Breast epithelium (tissue), 4 donors: ENCODE data around the gene SMARCAL1. TPM values are rescaled to one million over a fixed set of nuclear protein-coding genes. Genes with fewer than 3 reads are reported as not detected.
"Not testable (repeated sequence)": the region's sequence is repeated elsewhere in the genome, so short reads cannot be mapped to it uniquely, and the experiment has no call there.

ENCODE experiments used
- DNase-seq, 2 donors: peaks; one replicate each; pipeline ENCODE4 v3.0.0-alpha.2; 2019; ENCODE audit warnings: low spot score in 2 of 2
- H3K27ac ChIP-seq, 2 donors: fragments of 200-600 bp; sonication (generic) in 1 of 2; one replicate each; pipeline ENCODE4 v1.5.1; 2016 to 2019; ENCODE audit warnings: mild to moderate bottlenecking in 1 of 2
- H3K27me3 ChIP-seq, 2 donors: fragments of 200-600 bp; sonication (generic) in 1 of 2; one replicate each; pipeline versions ENCODE4 v1.5.1 to v1.6.0; 2017 to 2019; ENCODE audit warnings: control low read depth in 1 of 2, mild to moderate bottlenecking in 1 of 2
- H3K36me3 ChIP-seq: fragments of 200-600 bp; one replicate; pipeline ENCODE4 v1.5.1; 2019
- H3K4me1 ChIP-seq, 2 donors: fragments of 200-600 bp; sonication (generic); one replicate each; pipeline ENCODE4 v1.5.1; 2016 to 2019; ENCODE audit warnings: control low read depth in 1 of 2
- H3K4me3 ChIP-seq, 3 donors: fragments of 200-600 bp; sonication (generic); 1 replicate in 2 of 3; 2 replicates in 1 of 3; pipeline ENCODE4 v1.5.1; 2016 to 2019; ENCODE audit warnings: mild to moderate bottlenecking in 3 of 3, moderate library complexity in 2 of 3
- H3K9me3 ChIP-seq, 2 donors: fragments of 200-600 bp; sonication (generic) in 1 of 2; one replicate each; pipeline ENCODE4 v1.5.1; 2016 to 2019; ENCODE audit warnings: control low read depth in 1 of 2
- POLR2A ChIP-seq: fragments of 450-650 bp; IDR thresholded peaks from one replicate; pipeline ENCODE4 v1.6.1; 2016; ENCODE audit warnings: antibody characterized with exemption, mild to moderate bottlenecking, moderate library complexity
- POLR2AphosphoS5 ChIP-seq, 3 donors: sonication (generic); formaldehyde crosslinking; IDR thresholded peaks; one replicate each; pipeline ENCODE4 v1.6.1; 2017; ENCODE audit warnings: antibody characterized with exemption in 3 of 3
- intact Hi-C: fragments of 100-400 bp; cut with DNase I; formaldehyde crosslinking; loops from one replicate; pipeline ENCODE4 v1.15.1; 2023; ENCODE audit warnings: low total_unique reads
- total RNA-seq, 3 donors: library from RNA; depleted of rRNA; stranded (reverse); fragments of >200 nt; gene quantifications; one replicate each; pipeline ENCODE4 v1.1.0, GENCODE V29; 2016
- TF ChIP-seq, protein P1 (sequence below), 3 donors: fragments of 450-650 bp; IDR thresholded peaks; one replicate each; pipeline ENCODE4 v1.5.1; 2016 to 2017; ENCODE audit warnings: antibody characterized with exemption in 3 of 3, mild to moderate bottlenecking in 3 of 3, moderate library complexity in 3 of 3

The SMARCAL1 gene
- total RNA-seq, 3 donors from 2014 or later = 12.0 to 28.1 (median 20.6) TPM

DNA sequence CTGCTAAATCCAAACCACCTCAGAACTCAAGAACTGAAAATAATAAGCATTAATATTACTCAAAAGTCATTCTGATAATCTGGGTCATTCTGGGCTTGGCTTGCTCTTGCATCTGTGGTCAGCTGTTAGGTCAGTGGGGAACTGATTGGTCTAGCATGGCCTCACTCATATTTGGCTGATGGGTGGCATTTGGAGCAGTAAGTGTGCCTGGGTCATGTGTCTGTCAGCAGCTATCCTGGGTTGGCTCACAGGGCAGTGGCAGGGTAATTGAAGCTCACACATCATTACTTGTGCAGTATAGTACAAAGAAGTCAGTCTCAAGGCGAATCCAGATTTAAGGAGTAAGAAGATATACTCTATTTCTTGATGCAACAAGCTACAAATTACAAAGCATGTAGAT, 95.9 kb downstream of the SMARCAL1 start:
- no peak for TF ChIP-seq POLR2AphosphoS5 (IDR thresholded peaks at IDR 0.05)
- TF ChIP-seq, protein P1, sequence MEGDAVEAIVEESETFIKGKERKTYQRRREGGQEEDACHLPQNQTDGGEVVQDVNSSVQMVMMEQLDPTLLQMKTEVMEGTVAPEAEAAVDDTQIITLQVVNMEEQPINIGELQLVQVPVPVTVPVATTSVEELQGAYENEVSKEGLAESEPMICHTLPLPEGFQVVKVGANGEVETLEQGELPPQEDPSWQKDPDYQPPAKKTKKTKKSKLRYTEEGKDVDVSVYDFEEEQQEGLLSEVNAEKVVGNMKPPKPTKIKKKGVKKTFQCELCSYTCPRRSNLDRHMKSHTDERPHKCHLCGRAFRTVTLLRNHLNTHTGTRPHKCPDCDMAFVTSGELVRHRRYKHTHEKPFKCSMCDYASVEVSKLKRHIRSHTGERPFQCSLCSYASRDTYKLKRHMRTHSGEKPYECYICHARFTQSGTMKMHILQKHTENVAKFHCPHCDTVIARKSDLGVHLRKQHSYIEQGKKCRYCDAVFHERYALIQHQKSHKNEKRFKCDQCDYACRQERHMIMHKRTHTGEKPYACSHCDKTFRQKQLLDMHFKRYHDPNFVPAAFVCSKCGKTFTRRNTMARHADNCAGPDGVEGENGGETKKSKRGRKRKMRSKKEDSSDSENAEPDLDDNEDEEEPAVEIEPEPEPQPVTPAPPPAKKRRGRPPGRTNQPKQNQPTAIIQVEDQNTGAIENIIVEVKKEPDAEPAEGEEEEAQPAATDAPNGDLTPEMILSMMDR (IDR thresholded peaks at IDR 0.05) = no peak
- no peak for TF ChIP-seq POLR2A
- Histone ChIP-seq H3K4me1 (no peaks in the 10 kb centered on the region), H3K4me3 (no peak overlapping the region), H3K27ac (no peak overlapping the region), H3K9me3 (no peaks in the 10 kb centered on the region), H3K36me3 (no peaks in the 10 kb centered on the region), H3K27me3 (no peaks in the 10 kb centered on the region)
- DNase-seq = no peak
- intact Hi-C loops = no loop called here

- intact Hi-C loops = no loop called here
- DNase-seq = no peak
- Histone ChIP-seq H3K36me3 (no peaks in the 10 kb centered on the region), H3K9me3 (no peaks in the 10 kb centered on the region), H3K27ac (no peak overlapping the region), H3K27me3 (no peaks in the 10 kb centered on the region), H3K4me3 (no peak overlapping the region), H3K4me1 (no peaks in the 10 kb centered on the region)
- TF ChIP-seq, protein P1 (IDR thresholded peaks at IDR 0.05) = peak; percentile 51 to 81 (median 80)
- TF ChIP-seq POLR2AphosphoS5 (IDR thresholded peaks at IDR 0.05) (no peak), POLR2A (no peak)
Measured at GRCh38 chr2:216516730-216517350, 104.6 kb downstream of the SMARCAL1 start.

DNA sequence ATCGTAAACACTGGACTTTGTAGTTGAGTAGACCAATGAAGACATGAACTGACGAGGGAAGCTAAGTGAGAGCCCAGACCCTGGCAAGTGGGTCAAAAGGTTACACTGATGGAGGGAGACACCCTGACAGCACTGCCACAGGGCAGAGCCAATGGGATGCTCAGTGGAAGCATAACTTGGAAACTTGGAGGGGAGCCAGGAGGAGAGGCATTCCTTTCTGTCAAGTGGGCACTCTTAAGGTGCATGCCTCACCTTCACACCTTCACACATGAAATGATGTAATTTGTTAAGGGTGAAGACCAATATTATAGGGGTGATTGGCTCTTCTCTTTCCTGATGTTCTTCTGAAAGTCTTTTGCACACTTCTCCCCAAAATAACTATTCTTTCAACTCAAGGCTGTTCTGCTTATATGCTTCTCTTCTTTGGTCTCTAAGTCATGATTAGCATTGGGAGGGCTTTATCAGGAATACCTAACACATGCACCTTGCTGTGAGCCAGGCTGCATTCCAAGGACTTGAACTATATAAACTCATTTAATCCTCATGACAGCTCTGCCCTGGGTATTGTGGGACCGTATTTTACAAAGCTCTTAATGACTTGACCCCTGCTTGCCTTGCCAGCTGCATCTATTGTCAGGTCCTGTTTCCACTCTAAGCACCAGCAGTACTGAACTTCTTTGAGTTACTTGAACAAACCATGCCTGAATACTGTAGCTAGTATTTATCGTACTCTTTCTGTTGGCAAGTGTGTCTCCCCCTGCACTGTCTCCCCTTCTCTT, 105.4 kb downstream of the SMARCAL1 start:
- no peak for TF ChIP-seq POLR2A
- TF ChIP-seq POLR2AphosphoS5 (IDR thresholded peaks at IDR 0.05) = no peak
- TF ChIP-seq, protein P1 (IDR thresholded peaks at IDR 0.05) = no peak
- Histone ChIP-seq H3K27me3 (no peaks in the 10 kb centered on the region), H3K36me3 (no peaks in the 10 kb centered on the region), H3K4me1 (no peaks in the 10 kb centered on the region), H3K4me3 (no peak overlapping the region), H3K9me3 (no peaks in the 10 kb centered on the region), H3K27ac (no peak overlapping the region)
- intact Hi-C loops = no loop called here
- no peak for DNase-seq

DNA sequence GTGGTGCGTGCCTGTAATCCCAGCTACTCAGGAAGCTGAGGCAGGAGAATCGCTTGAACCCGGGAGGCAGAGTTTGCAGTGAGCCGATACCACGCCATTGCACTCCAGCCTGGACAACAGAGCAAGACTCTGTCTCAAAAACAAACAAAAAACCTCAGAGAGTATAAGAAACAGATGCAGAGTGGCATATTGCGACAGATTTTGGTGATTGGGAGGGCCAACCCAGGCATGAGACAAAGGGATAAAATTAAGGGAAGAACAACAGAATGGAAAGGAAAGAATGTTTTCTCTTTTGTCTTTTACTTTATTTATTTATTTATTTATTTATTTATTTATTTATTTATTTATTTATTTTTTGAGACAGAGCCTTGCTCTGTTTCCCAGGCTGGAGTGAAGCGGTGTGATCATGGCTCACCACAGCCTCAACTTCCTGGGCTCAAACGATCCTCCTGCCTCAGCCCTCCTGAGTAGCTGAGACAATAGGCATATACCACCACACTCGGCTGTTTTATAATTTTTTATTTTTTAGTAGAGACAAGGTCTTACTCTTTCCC, 106.4 kb downstream of the SMARCAL1 start:
- not testable (repeated sequence) for DNase-seq, H3K4me1 ChIP-seq, H3K4me3 ChIP-seq, H3K27ac ChIP-seq, H3K36me3 ChIP-seq, H3K9me3 ChIP-seq, H3K27me3 ChIP-seq
- intact Hi-C loops = loop anchor here (1.0 kb wide), 1 partner anchor 136 kb away; no protein-coding TSS in a partner anchor

DNA sequence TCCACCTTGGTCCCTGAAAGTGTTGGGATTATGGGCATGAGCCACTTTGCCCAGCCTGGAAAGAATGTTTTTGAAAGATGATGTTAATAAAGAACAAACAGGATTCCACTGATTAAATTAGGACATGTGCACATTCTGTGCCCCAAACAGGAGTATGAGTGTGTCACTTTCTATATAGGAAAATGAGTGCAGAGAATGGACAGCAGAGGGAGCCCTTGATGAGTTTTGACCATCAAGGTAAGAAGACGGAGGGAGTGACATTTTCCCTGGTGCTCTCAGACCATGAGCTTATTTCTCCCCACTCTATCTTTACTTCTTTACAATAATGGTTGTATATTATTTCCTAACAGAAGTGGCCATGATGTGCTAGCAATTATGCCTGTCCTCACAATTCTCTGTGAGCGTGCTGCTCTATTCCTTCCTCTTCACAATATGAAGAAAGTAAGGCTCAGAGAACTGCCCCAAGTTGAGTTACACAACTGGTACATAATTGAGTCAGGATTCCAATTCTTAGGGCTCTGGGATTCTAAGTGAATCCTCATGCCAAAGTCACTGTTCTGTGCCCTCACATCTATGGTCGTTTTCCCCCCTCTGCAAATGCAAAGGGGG, 107.0 kb downstream of the SMARCAL1 start:
- TF ChIP-seq, protein P1 (IDR thresholded peaks at IDR 0.05) = peak; percentile 71 to 85 (median 83)
- no peak for TF ChIP-seq POLR2AphosphoS5 (IDR thresholded peaks at IDR 0.05)
- TF ChIP-seq POLR2A = no peak
- intact Hi-C loops = loop anchor here (1.0 kb wide), 1 partner anchor 135 kb away; no protein-coding TSS in a partner anchor
- Histone ChIP-seq H3K27ac (no peak overlapping the region), H3K9me3 (no peaks in the 10 kb centered on the region), H3K36me3 (no peaks in the 10 kb centered on the region), H3K4me3 (no peak overlapping the region), H3K4me1 (no peaks in the 10 kb centered on the region), H3K27me3 (no peaks in the 10 kb centered on the region)
- peak; percentile 55 to 70 for DNase-seq
